ENCODE results near the gene KRTAP12-2. TPM values are rescaled to one million over a fixed set of nuclear protein-coding genes. Genes with fewer than 3 reads are reported as not detected.
"Not testable (repeated sequence)": the region's sequence is repeated elsewhere in the genome, so short reads cannot be mapped to it uniquely, and the experiment has no call there.

KRTAP12-2 gene
- total RNA-seq, 4 donors from 2014 or later = not detected

- DNase-seq = no peak
- no peaks in the 10 kb centered on the region for H3K4me1 ChIP-seq
- no peaks in the 10 kb centered on the region for H3K36me3 ChIP-seq
- peaks cover 0 to 68% (median 0%) of the 10 kb centered on the region in 4 donors for H3K27me3 ChIP-seq
- WGBS, 2 donors = 30 to 38% methylated on average over 11 of the region's 11 CpGs
- no peak for TF ChIP-seq CTCF (IDR thresholded peaks at IDR 0.05)
- TF ChIP-seq POLR2A (IDR thresholded peaks at IDR 0.05) = no peak
- H3K9me3 ChIP-seq = peaks cover 0 to 3% (median under 1%) of the 10 kb centered on the region in 3 donors
- no peak overlapping the region for H3K27ac ChIP-seq
- H3K4me3 ChIP-seq = no peak overlapping the region
- intact Hi-C loops (cut with DNase I) = no loop called here
These were observed 20.9 kb upstream of the KRTAP12-2 start for GRCh38 chr21:44687671-44688070.

- 50 to 74% methylated on average over 17 to 21 of the region's 25 CpGs for WGBS, 2 donors
- intact Hi-C loops (cut with DNase I) = no loop called here
- Histone ChIP-seq H3K4me3 (no peak overlapping the region), H3K27me3 (peaks cover 0 to 74% (median 0%) of the 10 kb centered on the region in 4 donors), H3K9me3 (no peaks in the 10 kb centered on the region), H3K36me3 (no peaks in the 10 kb centered on the region), H3K4me1 (no peaks in the 10 kb centered on the region), H3K27ac (no peak overlapping the region)
- DNase-seq = no peak
- TF ChIP-seq CTCF (IDR thresholded peaks at IDR 0.05) (no peak), POLR2A (IDR thresholded peaks at IDR 0.05) (no peak)
These were observed 20.3 kb upstream of the KRTAP12-2 start for GRCh38 chr21:44686843-44687561.

GRCh38 chr21:44686000-44686781 is 19.5 kb upstream of the KRTAP12-2 start:
- Histone ChIP-seq H3K27ac (no peak overlapping the region), H3K36me3 (no peaks in the 10 kb centered on the region), H3K9me3 (no peaks in the 10 kb centered on the region), H3K4me1 (no peaks in the 10 kb centered on the region), H3K4me3 (no peak overlapping the region), H3K27me3 (peaks cover 0 to 72% (median 0%) of the 10 kb centered on the region in 4 donors)
- TF ChIP-seq CTCF (IDR thresholded peaks at IDR 0.05) (no peak), POLR2A (IDR thresholded peaks at IDR 0.05) (no peak)
- 20 to 42% methylated on average over 5 of the region's 14 CpGs for WGBS, 2 donors
- intact Hi-C loops (cut with DNase I) = no loop called here
- no peak for DNase-seq

GRCh38 chr21:44685050-44685449 is 18.3 kb upstream of the KRTAP12-2 start:
- peaks cover 0 to 62% (median 0%) of the 10 kb centered on the region in 4 donors for H3K27me3 ChIP-seq
- H3K9me3 ChIP-seq; H3K4me3 ChIP-seq; intact Hi-C loops (cut with DNase I); H3K4me1 ChIP-seq; H3K27ac ChIP-seq; H3K36me3 ChIP-seq; DNase-seq: not testable (repeated sequence)
- 94% methylated on average over 3 of the region's 6 CpGs; no CpG with 5 or more reads in 1 of the 2 donors for WGBS, 2 donors

GRCh38 chr21:44684483-44684882 is 17.8 kb upstream of the KRTAP12-2 start:
- Histone ChIP-seq H3K4me3 (no peak overlapping the region), H3K9me3 (no peaks in the 10 kb centered on the region), H3K27me3 (peaks cover 0 to 58% (median 0%) of the 10 kb centered on the region in 4 donors), H3K27ac (no peak overlapping the region), H3K36me3 (no peaks in the 10 kb centered on the region), H3K4me1 (no peaks in the 10 kb centered on the region)
- TF ChIP-seq CTCF (IDR thresholded peaks at IDR 0.05) (no peak), POLR2A (IDR thresholded peaks at IDR 0.05) (no peak)
- 54 to 77% methylated on average over 6 of the region's 6 CpGs for WGBS, 2 donors
- DNase-seq = no peak
- intact Hi-C loops (cut with DNase I) = no loop called here

Measured in esophagus squamous epithelium (tissue), 5 donors.